MM.1S (cell line): ENCODE data around the gene ENHO.

Experiments used
- DNase-seq: peaks from one replicate; pipeline ENCODE4 v3.0.0-alpha.2; 2015
- H2AFZ ChIP-seq: fragments of 300-600 bp; sonication (generic); 2 replicates; pipeline ENCODE4 v1.6.0; 2016; ENCODE audit warnings: antibody characterized with exemption, low read length
- H3F3A ChIP-seq: fragments of 300-600 bp; sonication (generic); 2 replicates; pipeline ENCODE4 v1.6.1; 2016; ENCODE audit warnings: mild to moderate bottlenecking, antibody characterized with exemption, low read length, moderate library complexity, mixed read lengths; ENCODE audit not compliant: insufficient read depth
- H3K27ac ChIP-seq: fragments of 300-600 bp; sonication (generic); 2 replicates; pipeline ENCODE4 v1.5.1; 2016; ENCODE audit warnings: mild to moderate bottlenecking, low read length
- H3K27me3 ChIP-seq: fragments of 300-600 bp; sonication (generic); replicated peaks from 2 replicates; pipeline ENCODE4 v1.6.0; 2016; ENCODE audit warnings: low read length; ENCODE audit not compliant: insufficient read depth
- H3K36me3 ChIP-seq: fragments of 300-600 bp; sonication (generic); replicated peaks from 2 replicates; pipeline ENCODE4 v1.6.1; 2016; ENCODE audit warnings: mild to moderate bottlenecking, low read length, mixed read lengths; ENCODE audit not compliant: insufficient read depth
- H3K4me1 ChIP-seq: fragments of 300-600 bp; sonication (generic); 2 replicates; pipeline ENCODE4 v1.6.1; 2016; ENCODE audit warnings: low read length, mixed read lengths
- H3K4me2 ChIP-seq: fragments of 300-600 bp; sonication (generic); 2 replicates; pipeline ENCODE4 v1.6.0; 2016; ENCODE audit warnings: low read depth, low read length
- H3K4me3 ChIP-seq: fragments of 300-600 bp; sonication (generic); 2 replicates; pipeline ENCODE4 v1.5.1; 2016; ENCODE audit warnings: low read length, mixed read lengths
- H3K79me2 ChIP-seq: fragments of 300-600 bp; sonication (generic); 2 replicates; pipeline ENCODE4 v1.6.1; 2016; ENCODE audit warnings: mixed run types, low read length, mixed read lengths
- H3K9ac ChIP-seq: fragments of 300-600 bp; sonication (generic); 2 replicates; pipeline ENCODE4 v1.6.1; 2016; ENCODE audit warnings: low read length, mixed read lengths
- H3K9me2 ChIP-seq: fragments of 300-600 bp; sonication (generic); replicated peaks from 2 replicates; pipeline ENCODE4 v1.6.1; 2016; ENCODE audit warnings: mild to moderate bottlenecking, low read length, mixed read lengths; ENCODE audit not compliant: insufficient read depth
- H3K9me3 ChIP-seq: fragments of 300-600 bp; sonication (generic); replicated peaks from 2 replicates; pipeline ENCODE4 v1.6.1; 2016; ENCODE audit warnings: mild to moderate bottlenecking, low read length, mixed read lengths; ENCODE audit not compliant: insufficient read depth
- H4K20me1 ChIP-seq: fragments of 300-600 bp; sonication (generic); 2 replicates; pipeline ENCODE4 v1.6.1; 2016; ENCODE audit warnings: mild to moderate bottlenecking, low read length, moderate library complexity, mixed read lengths; ENCODE audit not compliant: insufficient read depth
- CTCF ChIP-seq: fragments of 300-600 bp; sonication (generic); IDR thresholded peaks from 2 replicates; pipeline ENCODE4 v1.5.1; 2016; ENCODE audit warnings: antibody characterized with exemption, low read length, mixed read lengths
- EZH2 ChIP-seq: fragments of 300-600 bp; sonication (generic); optimal IDR thresholded peaks from 2 replicates; pipeline ENCODE3; 2017; ENCODE audit warnings: low read depth, mild to moderate bottlenecking, antibody characterized with exemption, low read length, mixed read lengths
- EZH2phosphoT487 ChIP-seq: fragments of 300-600 bp; sonication (generic); IDR thresholded peaks from 2 replicates; pipeline ENCODE4 v1.6.1; 2018; ENCODE audit warnings: antibody characterized with exemption, low read length

ENHO gene

GRCh38 chr9:34555500-34555899, 32.7 kb upstream of the ENHO start:
- no peak overlapping the region for H3K4me2 ChIP-seq
- no peaks in the 10 kb centered on the region for H3K4me1 ChIP-seq
- no peaks in the 10 kb centered on the region for H3K36me3 ChIP-seq
- H3K27ac ChIP-seq = no peak overlapping the region
- H4K20me1 ChIP-seq = no peaks in the 10 kb centered on the region
- TF ChIP-seq EZH2 (no peak), CTCF (no peak), EZH2phosphoT487 (no peak)
- no peak overlapping the region for H3K9ac ChIP-seq
- H3K9me3 ChIP-seq = no peaks in the 10 kb centered on the region
- H3K27me3 ChIP-seq = peaks cover 87% of the 10 kb centered on the region
- no peaks in the 10 kb centered on the region for H3K79me2 ChIP-seq
- DNase-seq = no peak
- H3F3A ChIP-seq = no peaks in the 10 kb centered on the region
- no peaks in the 10 kb centered on the region for H3K9me2 ChIP-seq
- H2AFZ ChIP-seq = no peak overlapping the region
- H3K4me3 ChIP-seq = no peak overlapping the region

- Histone ChIP-seq H3K9ac (no peak overlapping the region), H3K9me2 (no peaks in the 10 kb centered on the region), H3K27me3 (peaks cover 83% of the 10 kb centered on the region), H3K4me3 (no peak overlapping the region), H3K27ac (no peak overlapping the region), H3K79me2 (no peaks in the 10 kb centered on the region), H4K20me1 (no peaks in the 10 kb centered on the region), H3K4me1 (no peaks in the 10 kb centered on the region), H3K9me3 (no peaks in the 10 kb centered on the region), H3K36me3 (no peaks in the 10 kb centered on the region), H2AFZ (no peak overlapping the region), H3K4me2 (no peak overlapping the region), H3F3A (no peaks in the 10 kb centered on the region)
- DNase-seq = no peak
- TF ChIP-seq EZH2phosphoT487 (no peak), CTCF (no peak), EZH2 (no peak)
Measured at GRCh38 chr9:34555002-34555348, 32.2 kb upstream of the ENHO start.

- Histone ChIP-seq H3K27me3 (peaks cover 82% of the 10 kb centered on the region), H4K20me1 (no peaks in the 10 kb centered on the region)
Measured at GRCh38 chr9:34554211-34555001, 31.6 kb upstream of the ENHO start.

More at GRCh38 chr9:34554211-34555001, 31.6 kb upstream of the ENHO start:
- no peak overlapping the region for H3K27ac ChIP-seq
- DNase-seq = no peak
- H3K9ac ChIP-seq = no peak overlapping the region
- no peaks in the 10 kb centered on the region for H3K36me3 ChIP-seq
- H2AFZ ChIP-seq = no peak overlapping the region
- no peaks in the 10 kb centered on the region for H3K79me2 ChIP-seq
- no peak overlapping the region for H3K4me3 ChIP-seq
- H3K4me2 ChIP-seq = no peak overlapping the region
- H3K9me2 ChIP-seq = no peaks in the 10 kb centered on the region
- no peaks in the 10 kb centered on the region for H3F3A ChIP-seq
- H3K9me3 ChIP-seq = no peaks in the 10 kb centered on the region
- TF ChIP-seq EZH2 (no peak), EZH2phosphoT487 (no peak), CTCF (no peak)
- H3K4me1 ChIP-seq = no peaks in the 10 kb centered on the region
